Dermis microvascular lymphatic vessel endothelial cell (primary cell): ENCODE measurements around the gene STAT2. TPM values are rescaled to one million over a fixed set of nuclear protein-coding genes. Genes with fewer than 3 reads are reported as not detected.
"Not testable (repeated sequence)": the region's sequence is repeated elsewhere in the genome, so short reads cannot be mapped to it uniquely, and the experiment has no call there.

Source experiments
- DNase-seq, 2 donors: peaks; one replicate each; pipeline versions ENCODE4 v3.0.0 to v3.0.0-alpha.2; 2010; ENCODE audit warnings: low read depth in 2 of 2
- total RNA-seq: library from RNA; depleted of rRNA; stranded (reverse); fragments of >200 nt; gene quantifications from 2 replicates; pipeline ENCODE4 v1.2.1, GENCODE V29; 2014

STAT2 gene
- total RNA-seq, 1 donor from 2014 or later, result 44.3 TPM

DNA sequence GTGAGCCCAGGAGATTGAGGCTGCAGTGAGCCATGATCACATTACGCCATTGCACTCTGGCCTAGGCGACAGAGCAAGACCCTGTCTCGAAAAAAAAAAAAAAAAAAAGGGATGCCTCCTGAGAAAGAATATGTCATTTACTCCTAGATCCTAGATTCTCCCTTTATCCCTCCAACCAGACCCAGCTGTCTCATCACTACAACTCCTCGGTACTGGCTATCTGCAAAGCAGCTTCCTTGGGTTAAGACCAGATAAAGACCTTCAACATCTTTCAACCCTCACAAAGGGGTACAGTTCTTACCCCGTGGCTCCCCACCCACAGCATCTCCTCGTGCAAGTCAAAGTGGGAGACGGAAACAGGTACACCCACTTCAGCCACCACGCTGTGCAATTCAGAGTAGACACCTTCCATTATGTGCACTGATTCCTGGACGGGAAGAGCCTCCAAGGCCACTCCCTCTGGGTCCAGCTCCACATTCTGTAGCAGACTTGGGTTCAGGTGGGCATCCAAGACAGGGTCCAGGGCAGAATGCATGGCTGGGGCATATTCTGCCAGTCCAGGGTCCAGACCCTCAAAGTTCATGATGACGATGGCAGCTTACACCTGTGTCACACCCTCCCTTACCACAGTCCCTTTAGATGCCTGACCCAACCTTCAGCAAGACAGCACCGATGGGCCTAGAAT lies 27.3 kb downstream of the STAT2 start:
- DNase-seq, result no peak

DNA sequence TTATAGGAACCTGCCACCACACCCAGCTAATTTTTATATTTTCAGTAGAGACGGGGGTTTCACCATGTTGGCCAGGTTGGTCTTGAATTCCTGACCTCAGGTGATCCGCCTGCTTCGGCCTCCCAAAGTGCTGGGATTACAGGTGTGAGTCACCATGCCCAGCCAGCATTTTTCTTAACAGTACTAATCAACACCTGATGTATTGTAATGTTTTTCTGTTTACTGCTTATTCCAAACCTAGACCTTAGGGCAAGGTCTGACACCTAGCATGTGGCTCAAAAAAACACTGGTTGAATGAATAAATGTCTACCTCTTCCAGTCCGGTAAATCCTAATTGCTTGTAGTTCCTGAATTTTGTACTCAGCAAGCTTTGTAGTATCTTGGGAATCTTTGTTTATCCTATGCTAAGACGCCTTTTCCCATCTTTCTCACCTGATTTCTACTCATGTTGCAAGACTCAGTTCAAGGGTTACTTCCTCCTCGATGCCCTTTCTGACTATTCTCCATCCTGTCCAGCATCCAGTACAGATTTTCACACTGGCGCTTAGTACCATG lies 28.9 kb downstream of the STAT2 start:
- DNase-seq, result no peak

DNA sequence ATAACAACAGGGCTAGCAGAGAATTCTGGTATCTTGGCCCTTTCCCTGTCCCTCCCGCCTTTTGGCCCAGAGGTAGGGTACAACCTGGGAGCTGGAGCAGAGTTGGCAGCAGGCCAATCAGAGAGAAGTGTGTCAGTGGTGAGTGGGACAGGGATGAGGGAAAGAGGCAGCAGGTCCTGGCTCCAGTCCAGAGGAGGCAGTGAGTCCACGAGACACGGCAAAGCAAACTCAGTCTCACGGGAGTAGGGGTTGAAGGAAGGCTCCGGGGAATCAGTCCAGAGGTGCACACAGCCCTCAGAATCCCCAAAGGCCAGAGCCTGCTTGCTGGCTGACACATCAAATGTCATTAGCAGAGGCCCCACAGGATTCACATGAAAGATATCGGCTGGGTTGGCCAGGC lies 33.4 kb downstream of the STAT2 start:
- DNase-seq, result no peak

DNA sequence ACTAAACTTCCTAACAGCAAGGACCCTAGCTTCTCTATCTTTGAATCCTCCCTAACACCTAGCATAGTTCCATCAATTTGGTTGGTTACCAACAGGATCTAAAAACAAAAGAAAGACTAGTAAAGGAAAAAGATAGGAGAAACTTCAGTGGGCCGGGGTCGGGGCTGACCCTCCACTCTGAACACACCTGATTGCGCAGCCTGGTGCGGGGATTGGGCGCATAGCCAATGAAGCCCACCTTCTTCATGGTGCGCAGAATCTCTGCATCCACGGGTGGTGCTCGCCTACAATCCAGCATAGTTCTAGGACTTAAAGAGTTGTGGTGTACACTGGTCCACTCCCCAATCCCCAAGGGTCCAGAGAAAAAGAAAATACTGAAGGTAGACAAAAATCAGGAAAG lies 33.8 kb downstream of the STAT2 start:
- no peak for DNase-seq

DNA sequence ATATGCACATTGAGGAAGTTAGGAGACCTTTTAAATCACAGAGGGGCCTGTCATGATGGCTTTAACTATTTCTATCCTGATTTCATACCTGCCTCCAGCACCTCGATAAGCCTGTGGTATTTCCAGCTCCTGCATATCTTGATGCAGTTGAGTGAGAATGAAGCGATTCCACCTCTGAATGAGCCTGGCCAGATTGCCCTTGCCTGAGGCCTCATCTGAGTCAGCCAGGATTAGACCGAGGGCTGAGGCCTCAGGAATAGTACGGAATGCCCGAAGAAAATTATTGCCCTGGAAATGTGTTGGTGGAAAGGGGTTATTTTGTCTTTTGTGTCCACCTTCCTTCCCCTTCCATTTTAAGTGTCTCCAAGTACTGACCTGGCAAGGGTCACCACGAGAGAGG lies 35.7 kb downstream of the STAT2 start:
- no peak for DNase-seq

DNA sequence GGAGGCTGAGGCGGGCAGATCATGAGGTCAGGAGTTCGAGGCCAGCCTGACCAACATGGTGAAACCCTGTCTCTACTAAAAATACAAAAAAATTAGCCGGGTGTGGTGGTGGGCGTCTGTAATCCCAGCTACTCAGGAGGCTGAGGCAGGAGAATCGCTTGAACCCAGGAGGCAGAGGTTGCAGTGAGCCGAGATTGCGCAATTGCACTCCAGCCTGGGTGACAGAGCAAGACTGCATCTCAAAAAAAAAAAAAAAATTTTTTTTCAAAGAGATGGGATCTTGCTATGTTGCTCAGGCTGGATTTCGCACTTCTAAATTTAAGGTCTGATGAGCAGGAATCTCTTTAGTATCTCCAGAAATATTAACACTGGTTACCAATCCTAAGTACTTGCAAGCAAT lies 38.3 kb downstream of the STAT2 start:
- not testable (repeated sequence) for DNase-seq

DNA sequence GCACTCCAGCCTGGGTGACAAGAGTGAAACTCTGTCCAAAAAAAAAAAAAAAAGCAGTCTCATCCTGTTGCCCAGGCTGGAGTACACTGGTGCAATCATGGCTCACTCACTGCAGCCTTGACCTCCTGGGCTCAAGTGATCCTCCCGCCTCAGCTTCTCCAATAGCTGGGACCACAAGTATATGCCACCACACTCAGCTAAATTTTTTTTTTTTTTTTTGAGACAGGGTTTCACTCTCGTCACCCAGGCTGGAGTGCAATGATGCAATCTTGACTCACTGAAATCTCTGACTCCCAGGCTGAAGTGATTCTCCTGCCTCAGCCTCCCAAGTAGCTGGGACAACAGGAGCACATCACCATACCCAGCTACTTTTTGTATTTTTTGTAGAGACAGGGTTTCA lies 38.9 kb downstream of the STAT2 start:
- DNase-seq, result no peak

DNA sequence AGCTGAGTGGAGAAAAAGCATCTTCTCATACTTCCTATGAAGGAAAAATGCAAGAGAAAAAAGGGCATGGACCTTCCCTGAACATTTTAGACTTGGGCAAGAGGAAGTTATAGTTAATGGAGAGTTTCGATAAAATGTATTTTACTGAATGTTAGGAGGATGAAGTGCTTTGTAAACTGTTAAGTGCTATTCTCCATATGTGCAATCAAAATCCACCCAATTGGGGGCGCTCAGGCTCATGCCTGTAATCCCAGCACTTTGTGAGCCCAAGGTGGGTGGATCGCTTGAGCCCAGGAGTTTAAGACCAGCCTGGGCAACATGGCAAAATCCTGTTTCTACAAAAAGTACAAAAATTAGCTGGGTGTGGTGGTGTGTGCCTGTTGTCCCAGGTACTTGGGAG lies 42.2 kb downstream of the STAT2 start:
- no peak for DNase-seq

DNA sequence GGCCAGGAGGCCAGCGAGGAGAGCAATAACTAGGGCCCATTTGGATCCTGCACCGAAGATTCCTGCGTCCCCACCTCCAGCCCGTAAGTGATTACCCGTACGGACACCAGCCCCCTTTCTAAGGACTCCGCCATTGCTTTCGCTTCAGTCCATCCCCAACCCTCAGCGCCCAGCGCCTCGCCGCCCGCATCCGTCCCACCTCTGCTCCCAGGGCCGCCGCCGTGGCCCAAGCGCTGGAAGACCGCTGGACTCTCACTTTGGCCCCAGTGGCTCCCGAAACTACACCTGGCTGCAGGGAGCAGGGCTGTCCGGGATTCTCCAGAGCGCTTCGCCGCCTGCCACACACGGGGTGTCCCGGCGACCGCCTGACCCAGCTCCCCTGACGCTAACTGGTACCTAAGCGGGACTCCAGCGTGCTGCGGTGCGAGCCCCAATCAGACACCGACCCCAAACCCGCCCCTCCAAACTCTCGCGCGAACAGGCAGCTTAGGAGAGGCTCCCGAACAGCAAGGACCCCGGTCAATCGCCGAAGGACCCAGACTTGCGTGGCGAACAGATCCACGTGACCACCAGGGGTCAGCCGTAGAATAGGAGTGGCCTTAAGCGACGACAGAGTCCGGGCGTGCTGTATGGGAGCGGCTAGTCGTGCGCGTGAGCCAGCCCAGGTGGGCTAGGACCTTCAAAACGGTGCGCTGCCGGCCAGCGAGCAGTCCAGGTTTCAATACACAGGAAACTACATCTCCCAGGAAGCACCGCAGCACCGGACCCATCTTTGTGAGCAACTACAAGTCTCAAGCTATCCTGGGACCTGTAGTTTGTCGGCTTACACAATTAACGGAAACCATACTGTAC lies 44.1 kb downstream of the STAT2 start, which contains the start of gene CNPY2:
Gene CNPY2, minus strand, starts transcription at position 367 of the 852 bp plus-strand sequence. CDS start 771 bp downstream, outside the sequence.
- DNase-seq, result peak; percentile 96 to 98

DNA sequence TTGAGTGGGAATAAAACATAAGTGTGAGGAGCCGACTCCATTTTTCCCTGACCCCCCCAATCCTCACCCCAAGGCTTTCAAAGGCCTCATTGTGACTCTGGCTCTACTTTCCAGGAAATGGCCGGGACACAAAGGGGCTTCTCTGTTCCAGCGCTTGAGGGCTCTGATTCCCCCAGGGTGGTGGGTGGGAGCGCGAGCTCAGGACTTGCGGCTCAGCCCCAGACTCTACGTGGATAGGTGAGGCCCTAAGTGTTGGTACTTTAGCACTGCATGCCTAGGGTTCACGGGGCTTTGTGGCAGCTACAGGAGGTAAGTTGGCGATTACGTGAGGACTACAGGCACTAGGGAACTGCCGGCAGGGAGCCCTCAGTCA lies 44.7 kb downstream of the STAT2 start:
- peak in 1 of 2 donors; percentile 21 for DNase-seq

DNA sequence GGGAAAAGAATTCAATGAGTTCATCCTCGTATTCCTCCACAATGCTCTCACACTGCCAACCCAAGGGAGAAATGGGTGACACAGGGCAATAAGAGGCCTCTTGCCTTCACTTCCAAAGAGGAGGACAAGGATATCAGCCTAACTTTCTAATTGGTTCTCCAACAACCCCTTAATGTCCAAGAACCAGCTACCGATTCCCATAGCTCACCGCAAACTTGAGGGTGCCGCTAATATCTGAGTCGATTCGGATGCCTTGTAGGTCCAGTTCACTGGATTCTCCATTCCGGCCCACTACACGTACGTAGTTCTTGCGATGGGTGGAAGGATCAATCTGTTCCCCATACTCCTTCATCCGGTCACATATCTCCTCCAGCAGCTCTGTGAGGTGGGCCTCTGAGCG lies 48.9 kb downstream of the STAT2 start:
- no peak for DNase-seq

DNA sequence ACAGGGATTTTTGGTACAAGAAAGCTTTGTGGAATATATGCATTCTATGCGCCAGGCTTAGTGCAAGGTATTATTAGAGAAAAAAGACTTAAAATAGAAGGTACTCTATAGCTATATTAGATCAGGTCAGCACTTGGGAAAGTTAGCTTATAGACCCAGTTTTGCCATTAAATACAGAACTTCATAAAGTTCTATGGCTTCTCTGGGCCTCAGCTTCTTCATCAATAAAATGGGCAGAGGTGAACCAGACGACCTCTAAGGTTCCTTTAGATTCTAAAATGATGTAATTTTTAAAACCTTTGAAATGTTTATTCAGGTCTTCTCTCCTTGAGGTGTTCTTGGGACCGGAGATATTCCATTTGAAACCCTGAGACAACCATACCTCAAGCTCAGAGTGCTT lies 51.2 kb downstream of the STAT2 start:
- DNase-seq, result no peak

DNA sequence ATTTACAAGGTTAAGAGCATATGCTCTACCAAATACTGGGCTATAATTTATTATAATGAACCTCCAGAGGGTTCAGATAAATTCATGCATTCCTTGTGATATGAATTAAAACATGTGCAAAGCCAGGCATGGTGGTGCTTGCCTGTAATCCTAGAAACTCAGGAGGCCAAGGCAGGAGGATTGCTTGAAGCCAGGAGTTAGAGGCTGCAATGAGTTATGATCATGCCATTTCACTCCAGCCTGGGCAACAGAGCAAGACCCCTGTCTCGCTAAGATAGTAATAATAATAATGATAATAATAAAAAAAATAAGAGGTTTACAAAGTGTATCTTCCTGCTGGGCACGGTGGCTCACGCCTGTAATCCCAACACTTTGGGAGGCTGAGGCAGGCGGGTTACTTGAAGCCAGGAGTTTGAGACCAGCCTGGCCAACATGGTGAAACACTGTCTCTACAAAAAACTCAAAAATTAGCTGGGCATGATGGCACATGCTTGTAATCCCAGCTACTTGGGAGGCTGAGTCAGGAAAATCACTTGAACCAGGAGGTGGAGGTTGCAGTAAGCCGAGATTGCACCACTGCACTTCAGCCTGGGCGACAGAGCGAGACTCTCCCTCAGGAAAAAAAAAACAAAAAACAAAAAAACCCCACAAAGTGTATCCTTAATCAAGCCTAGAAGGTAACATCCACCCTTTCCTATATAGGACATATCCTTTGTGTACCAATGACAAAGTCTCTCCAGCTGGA lies 52.5 kb downstream of the STAT2 start:
- no peak for DNase-seq

DNA sequence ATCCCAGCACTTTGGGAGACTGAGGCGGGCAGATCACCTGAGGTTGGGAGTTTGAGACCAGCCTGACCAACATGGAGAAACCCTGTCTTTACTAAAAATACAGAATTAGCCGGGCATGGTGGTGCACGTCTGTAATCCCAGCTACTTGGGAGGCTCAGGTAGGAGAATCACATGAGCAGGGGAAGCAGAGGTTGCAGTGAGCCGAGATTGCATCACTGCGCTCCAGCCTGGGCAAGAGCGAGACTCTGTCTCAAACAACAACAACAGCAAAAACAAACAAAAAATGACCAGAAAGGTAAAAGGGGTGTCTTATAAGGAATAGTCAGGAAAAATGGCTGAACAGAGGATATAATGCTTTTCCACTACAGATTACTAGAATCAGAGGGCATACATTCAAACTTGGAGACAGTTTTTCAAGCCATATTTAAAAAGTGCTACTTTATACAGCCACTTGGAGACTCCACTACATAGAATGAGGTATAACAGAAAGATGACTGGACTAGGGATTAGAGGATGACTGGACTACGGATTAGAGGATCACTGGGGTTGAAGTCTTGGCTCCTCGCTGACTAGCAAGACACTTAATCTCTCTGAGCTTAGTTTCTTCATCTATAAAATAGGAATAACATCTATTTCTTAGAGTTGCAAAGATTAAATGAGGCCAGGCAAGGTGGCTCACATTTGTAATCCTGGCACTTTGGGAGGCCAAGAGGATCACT lies 54.9 kb downstream of the STAT2 start:
- no peak for DNase-seq

DNA sequence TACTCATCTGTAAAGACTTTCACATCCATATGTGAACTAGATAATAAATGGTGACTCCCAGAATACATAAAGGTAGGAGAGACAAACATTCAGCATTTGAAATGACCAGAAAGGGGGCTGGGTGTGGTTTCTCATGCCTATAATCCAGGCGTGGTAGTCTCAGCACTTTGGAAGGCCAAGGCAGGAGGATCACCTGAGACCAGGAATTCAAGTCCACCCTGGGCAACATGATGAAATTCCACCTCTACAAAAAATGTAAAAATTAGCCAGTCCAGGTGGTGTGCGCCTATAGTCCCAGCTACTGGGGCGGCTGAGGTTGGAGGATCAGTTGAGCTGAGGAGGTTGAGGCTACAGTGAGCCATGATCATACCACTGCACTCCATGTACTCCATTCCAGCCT lies 55.6 kb downstream of the STAT2 start:
- DNase-seq, result no peak

DNA sequence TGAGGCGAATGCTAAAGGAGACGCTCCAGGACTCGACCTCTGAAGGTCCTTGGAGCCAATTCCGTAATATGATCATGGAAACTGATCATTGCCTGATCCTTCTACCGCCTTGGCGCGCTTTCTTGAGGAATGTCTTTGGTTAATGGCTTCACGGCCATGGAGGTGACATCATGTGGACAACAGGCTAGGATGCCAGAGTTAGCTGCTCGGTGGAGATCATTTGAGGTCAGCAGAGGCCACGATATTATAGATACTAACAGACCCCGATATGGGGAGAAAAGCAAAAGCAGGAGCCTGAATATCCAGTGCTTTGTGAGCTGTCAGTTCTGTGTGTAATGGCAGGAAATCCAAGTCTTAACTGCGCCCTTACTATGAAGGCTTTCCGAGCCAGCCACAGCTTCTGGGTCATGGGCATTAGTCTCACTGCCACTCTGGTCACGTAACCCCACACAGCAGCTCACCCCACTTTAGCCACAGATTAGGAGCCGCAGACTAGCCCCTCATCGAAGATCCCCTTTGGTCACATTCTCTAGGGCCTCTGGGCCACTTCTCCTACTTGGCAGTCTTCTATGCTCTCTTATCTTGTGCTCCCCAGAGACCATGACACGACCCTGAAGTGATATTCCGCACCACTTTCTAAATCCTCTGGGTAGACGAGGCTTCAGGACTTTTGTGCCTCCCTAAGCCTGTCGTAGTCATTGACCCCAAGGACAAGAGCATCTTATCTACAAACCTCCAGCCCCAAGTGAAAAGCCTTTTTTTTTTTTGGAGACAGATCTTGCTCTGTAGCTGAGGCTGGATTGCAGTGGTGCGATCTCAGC lies 59.1 kb downstream of the STAT2 start:
- DNase-seq, result no peak

DNA sequence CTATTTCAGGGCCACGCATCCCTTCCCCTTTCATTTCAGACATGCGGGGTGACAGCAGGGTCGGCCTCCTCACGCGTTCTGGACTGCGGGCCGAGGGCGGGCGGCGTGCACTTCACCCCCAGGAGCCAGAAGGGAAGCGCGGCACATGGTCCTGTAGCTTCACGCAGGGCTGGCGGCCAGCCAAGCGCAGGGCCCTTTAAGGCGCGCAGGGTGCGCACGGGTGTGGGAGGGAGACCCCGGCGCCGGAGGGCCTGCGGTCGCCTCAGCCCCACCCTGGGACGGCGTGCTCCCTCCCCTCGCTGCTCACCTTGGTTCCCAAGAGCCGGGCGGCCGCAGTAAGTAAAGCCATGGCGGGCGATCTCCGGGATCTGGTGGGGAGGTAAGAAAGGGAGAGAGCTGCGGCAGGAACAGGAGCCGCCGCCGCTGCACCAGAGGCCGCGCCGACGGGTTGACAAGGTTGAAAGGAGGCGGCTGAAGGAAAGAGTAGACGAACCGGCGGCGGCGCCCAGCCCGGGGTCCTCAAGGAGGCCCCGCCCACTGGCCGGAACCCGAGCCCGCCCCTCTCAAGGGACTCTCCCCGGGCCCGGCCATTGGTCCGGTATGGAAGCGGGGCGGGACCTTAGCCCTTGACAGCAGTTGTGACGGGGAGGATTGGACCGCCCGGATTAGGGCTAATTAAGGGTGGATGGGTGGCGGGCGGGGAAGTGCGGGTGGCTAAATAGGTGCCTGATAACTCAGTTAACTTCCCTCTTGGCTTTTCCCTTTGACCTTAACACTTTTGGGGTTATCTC lies 59.9 kb downstream of the STAT2 start, which contains the start of gene CS:
Gene CS, minus strand, starts transcription at position 478 of the 791 bp plus-strand sequence. Its CDS starts 129 bp downstream, at position 349.
- peak; percentile 89 to 98 for DNase-seq

DNA sequence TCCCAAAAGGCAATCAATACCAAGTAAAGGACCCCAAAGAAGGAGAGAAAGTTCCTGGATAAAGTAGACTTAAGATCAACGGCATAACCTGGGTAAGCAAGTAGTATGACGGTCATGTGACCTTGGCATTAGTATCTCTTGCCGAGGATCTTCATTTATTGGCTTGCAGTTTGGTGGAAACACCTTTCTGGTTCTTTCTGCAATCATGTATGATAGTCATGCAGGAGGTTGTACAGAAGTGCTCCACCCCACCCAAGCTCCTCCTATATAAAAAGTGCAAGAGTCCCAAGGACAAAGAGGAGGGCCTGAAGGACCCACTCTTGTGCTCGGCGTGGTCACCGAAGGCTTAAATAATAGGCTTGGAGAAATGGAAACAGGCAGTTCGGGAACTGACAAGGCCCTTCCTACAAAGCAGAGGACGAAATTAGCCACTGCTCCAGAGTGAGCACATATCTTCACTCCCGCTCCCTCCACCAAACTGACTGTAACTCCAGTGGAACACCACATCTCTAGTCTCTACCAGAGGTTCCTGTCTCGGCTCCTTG lies 60.5 kb downstream of the STAT2 start:
- peak in 1 of 2 donors; percentile 19 for DNase-seq

DNA sequence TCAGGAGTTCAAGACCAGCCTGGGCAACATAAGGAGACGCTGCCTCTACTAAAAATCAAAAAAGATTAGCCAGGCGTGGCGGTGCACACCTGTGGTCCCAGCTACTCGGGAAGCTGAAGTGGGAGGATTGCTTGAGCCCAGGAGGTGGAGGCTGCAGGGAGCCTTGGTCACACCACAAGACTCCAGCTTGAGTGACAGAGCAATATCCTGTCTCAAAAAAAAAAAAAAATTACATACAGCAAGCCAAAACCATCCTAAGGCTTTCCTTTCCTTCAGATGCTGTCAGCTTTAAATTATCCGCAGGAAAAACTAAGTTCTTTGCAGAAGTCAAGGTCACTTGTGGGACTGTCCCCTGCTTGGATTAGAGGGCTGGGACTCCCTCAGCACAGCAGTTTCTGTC lies 61.1 kb downstream of the STAT2 start:
- DNase-seq, result no peak
